Measurements from ENCODE around the gene DDX24. TPM values are rescaled to one million over a fixed set of nuclear protein-coding genes. Genes with fewer than 3 reads are reported as not detected.

The DDX24 gene
- total RNA-seq, 6 experiments from 2014 or later = 167 to 191 (median 187) TPM

DNA sequence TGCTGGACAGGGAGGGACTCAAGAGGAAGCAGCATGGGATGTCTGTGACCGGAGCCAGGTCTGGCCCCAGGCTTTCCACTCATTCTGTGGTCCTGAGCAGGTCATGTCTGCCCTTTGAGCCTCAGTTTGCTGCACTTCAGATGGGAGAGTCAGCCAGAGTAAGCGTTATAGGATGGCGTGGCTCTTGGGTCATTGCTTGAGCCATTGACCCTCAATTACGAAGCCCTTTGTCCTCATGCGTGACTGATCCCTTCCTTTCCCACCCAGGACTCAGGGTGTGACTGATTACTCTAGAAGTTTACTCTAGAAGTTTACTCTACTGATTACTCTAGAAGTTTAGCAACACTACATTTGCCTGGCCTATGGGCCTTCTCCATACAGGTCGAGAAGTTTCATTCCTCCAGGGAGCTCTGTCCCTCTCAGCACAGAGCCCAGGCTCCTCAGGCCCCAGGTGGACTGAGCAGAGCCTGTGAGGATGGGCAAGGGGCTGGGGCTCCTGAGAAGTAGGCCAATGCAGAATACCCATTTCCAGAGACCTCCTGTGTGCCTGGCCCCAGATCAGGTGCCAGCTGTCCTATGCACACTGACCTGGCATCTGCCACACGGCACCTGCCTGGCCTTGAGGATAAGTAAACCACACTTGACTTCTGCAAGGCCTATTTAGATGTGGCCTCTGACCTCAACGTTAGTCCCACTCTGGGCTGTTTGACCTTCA lies 21.9 kb upstream of the DDX24 start:
- Mint-ChIP-seq H3K9me3 (no peaks in the 10 kb centered on the region), H3K27me3 (ENCODE audit: insufficient read depth) (no peaks in the 10 kb centered on the region; the same call in none of the 2 replicates), H3K36me3 (ENCODE audit: low read depth) (no peaks in the 10 kb centered on the region; the same call in 1 of the 2 replicates), H3K4me3 (no peak overlapping the region), H3K27ac (no peak overlapping the region), H3K4me1 (ENCODE audit: low read depth) (peaks cover 31% of the 10 kb centered on the region)
- TF ChIP-seq, protein P1, sequence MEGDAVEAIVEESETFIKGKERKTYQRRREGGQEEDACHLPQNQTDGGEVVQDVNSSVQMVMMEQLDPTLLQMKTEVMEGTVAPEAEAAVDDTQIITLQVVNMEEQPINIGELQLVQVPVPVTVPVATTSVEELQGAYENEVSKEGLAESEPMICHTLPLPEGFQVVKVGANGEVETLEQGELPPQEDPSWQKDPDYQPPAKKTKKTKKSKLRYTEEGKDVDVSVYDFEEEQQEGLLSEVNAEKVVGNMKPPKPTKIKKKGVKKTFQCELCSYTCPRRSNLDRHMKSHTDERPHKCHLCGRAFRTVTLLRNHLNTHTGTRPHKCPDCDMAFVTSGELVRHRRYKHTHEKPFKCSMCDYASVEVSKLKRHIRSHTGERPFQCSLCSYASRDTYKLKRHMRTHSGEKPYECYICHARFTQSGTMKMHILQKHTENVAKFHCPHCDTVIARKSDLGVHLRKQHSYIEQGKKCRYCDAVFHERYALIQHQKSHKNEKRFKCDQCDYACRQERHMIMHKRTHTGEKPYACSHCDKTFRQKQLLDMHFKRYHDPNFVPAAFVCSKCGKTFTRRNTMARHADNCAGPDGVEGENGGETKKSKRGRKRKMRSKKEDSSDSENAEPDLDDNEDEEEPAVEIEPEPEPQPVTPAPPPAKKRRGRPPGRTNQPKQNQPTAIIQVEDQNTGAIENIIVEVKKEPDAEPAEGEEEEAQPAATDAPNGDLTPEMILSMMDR (IDR thresholded peaks at IDR 0.05) = no peak
- no peak for DNase-seq

DNA sequence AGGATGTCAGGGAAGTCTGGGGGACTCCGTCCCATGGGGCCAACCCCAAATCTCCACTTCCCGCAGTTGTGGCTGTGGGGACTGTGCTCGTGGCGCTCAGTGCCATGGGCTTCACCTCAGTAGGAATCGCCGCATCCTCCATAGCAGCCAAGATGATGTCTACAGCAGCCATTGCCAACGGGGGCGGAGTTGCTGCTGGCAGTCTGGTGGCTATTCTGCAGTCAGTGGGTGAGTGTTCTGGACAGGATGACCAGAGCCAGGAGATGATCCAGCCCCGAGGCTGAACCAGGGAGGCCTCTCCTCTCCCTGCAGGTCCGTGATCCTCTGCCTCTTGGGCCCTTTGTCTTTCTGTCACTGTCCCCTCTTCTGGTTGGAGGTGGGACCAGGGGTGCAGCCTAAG lies 20.7 kb upstream of the DDX24 start:
- H3K27ac Mint-ChIP-seq = no peak overlapping the region
- no peak for DNase-seq
- H3K4me3 Mint-ChIP-seq = no peak overlapping the region
- peaks cover 8% of the 10 kb centered on the region for H3K36me3 Mint-ChIP-seq (ENCODE audit: low read depth)
- TF ChIP-seq, protein P1 (IDR thresholded peaks at IDR 0.05) = no peak
- no peaks in the 10 kb centered on the region for H3K9me3 Mint-ChIP-seq
- H3K4me1 Mint-ChIP-seq (ENCODE audit: low read depth) = peaks cover 31% of the 10 kb centered on the region
- H3K27me3 Mint-ChIP-seq (ENCODE audit: insufficient read depth) = no peaks in the 10 kb centered on the region; the same call in none of the 2 replicates

DNA sequence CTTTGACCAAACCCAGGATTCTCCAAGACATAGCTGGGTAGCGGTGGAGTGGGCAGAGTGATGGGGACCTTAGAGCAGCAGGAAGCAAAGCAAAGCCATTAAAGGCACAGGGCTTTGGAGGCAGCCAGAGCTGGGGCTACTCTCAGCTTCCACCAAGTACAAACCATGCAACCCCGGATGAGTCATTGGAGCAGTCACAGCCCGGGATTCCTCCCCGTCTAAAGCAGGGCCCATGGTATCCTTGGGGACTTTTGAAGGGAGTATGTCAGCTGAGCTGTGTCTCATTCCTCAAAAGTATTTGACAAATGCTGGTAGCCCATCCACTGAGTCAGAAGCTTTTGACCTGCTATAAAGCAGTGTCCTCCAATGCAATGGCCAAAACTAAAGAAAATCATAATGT lies 19.8 kb upstream of the DDX24 start:
- DNase-seq = peak; percentile 83
- no peaks in the 10 kb centered on the region for H3K9me3 Mint-ChIP-seq
- TF ChIP-seq, protein P1 (IDR thresholded peaks at IDR 0.05) = no peak
- H3K36me3 Mint-ChIP-seq (ENCODE audit: low read depth) = peaks cover 8% of the 10 kb centered on the region
- H3K27me3 Mint-ChIP-seq (ENCODE audit: insufficient read depth) = no peaks in the 10 kb centered on the region; the same call in none of the 2 replicates
- no peak overlapping the region for H3K4me3 Mint-ChIP-seq
- peaks cover 31% of the 10 kb centered on the region for H3K4me1 Mint-ChIP-seq (ENCODE audit: low read depth)
- peak overlapping the region; percentile 78 for H3K27ac Mint-ChIP-seq

DNA sequence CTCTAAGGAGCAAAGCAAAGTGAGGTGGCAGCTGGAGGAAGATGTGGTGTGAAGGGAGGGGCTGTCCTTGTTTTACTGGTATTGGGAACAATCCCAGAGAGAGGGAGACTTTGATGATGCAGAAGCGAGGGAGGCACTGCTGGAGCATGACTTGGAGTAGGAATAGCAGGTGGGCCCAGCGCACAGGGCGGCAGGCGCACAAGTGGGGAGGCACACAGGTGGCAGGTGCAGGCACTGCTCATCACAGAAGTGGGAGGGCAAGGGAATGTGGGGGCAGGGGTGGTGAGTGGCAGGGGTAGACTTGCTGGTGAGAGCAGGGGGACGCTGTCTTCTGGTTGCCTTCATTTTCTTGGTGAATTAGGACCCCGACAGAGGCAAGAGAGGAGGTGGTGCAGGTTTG lies 18.0 kb upstream of the DDX24 start:
- Mint-ChIP-seq H3K9me3 (no peaks in the 10 kb centered on the region), H3K27ac (no peak overlapping the region), H3K36me3 (ENCODE audit: low read depth) (peaks cover 8% of the 10 kb centered on the region), H3K27me3 (ENCODE audit: insufficient read depth) (no peaks in the 10 kb centered on the region; the same call in 1 of the 2 replicates), H3K4me1 (ENCODE audit: low read depth) (peaks cover 31% of the 10 kb centered on the region), H3K4me3 (no peak overlapping the region)
- DNase-seq = no peak
- TF ChIP-seq, protein P1 (IDR thresholded peaks at IDR 0.05) = no peak

DNA sequence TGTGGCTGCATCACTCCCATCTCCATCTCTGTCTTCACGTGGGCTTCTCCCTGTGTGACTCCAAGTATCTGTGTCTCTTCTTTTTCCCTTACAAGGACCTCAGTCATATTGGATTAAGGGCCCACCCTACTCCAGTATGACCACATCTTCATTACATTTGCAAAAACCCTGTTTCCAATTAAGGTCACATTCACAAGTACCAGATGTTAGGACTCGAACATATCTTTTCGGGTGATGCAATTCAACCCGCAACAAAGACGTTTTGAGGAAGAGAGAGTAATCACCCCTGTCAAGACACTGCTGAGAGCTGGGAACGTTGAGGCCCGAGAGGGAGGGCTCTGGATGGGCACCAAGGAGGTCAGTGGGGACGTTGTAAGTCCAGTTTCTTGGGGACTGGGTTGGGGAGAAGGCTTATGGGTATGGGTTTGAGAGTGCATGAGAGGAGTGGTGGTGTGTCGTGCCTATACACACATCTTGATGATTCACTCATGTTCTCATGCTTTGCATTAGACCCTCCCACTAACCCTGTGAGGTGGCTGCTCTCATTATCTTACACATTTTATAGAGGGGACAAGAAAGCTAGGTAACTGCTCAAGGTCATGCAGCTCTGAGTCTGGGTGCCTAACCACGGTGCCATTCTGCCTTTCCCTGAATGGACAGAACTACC lies 17.5 kb upstream of the DDX24 start:
- Mint-ChIP-seq H3K27me3 (ENCODE audit: insufficient read depth) (no peaks in the 10 kb centered on the region; the same call in 1 of the 2 replicates), H3K27ac (no peak overlapping the region), H3K9me3 (no peaks in the 10 kb centered on the region), H3K4me3 (no peak overlapping the region), H3K36me3 (ENCODE audit: low read depth) (peaks cover 12% of the 10 kb centered on the region), H3K4me1 (ENCODE audit: low read depth) (peaks cover 31% of the 10 kb centered on the region)
- DNase-seq = no peak
- TF ChIP-seq, protein P1 (IDR thresholded peaks at IDR 0.05) = no peak
